ENCODE measurements around the gene ACSF3.

DNA sequence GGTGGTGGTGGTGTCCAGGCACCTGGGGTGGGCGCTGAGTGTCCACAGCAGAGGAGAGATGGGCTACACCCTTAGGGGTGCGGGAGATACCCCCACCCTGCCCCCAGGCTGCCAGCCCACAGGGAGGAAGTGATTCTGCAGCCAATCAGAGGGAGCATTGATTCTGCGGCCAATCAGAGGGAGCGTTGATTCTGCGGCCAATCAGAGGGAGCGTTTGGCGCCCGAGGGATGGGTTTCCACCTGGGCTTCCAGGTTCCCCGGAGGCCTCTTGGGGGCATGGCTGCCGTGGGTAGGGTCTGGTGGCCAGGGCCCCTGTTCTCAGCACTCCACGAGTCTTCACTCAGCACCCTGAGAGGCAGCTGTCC, 28.2 kb upstream of the ACSF3 start:
- TF ChIP-seq, protein P1, sequence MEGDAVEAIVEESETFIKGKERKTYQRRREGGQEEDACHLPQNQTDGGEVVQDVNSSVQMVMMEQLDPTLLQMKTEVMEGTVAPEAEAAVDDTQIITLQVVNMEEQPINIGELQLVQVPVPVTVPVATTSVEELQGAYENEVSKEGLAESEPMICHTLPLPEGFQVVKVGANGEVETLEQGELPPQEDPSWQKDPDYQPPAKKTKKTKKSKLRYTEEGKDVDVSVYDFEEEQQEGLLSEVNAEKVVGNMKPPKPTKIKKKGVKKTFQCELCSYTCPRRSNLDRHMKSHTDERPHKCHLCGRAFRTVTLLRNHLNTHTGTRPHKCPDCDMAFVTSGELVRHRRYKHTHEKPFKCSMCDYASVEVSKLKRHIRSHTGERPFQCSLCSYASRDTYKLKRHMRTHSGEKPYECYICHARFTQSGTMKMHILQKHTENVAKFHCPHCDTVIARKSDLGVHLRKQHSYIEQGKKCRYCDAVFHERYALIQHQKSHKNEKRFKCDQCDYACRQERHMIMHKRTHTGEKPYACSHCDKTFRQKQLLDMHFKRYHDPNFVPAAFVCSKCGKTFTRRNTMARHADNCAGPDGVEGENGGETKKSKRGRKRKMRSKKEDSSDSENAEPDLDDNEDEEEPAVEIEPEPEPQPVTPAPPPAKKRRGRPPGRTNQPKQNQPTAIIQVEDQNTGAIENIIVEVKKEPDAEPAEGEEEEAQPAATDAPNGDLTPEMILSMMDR (IDR thresholded peaks at IDR 0.05), result no peak
- TF ChIP-seq POLR2AphosphoS5 (IDR thresholded peaks at IDR 0.05), result no peak
- TF ChIP-seq POLR2A (IDR thresholded peaks at IDR 0.05), result no peak

Data from breast epithelium (tissue), 3 donors.